Measurements from ENCODE around the gene CEP57L1.

Gene CEP57L1

GRCh38 chr6:109050012-109050411, 45.3 kb upstream of the CEP57L1 start:
- Histone ChIP-seq H3K9me2 (replicated peaks; ENCODE audit: insufficient read depth, low read length) (no peaks in the 10 kb centered on the region), H3K4me1 (ENCODE audit: low read length) (peaks cover 46% of the 10 kb centered on the region), H3K9me3 (replicated peaks; ENCODE audit: insufficient read depth, low read length) (no peaks in the 10 kb centered on the region), H3K36me3 (replicated peaks; ENCODE audit: insufficient read depth, low read length) (no peaks in the 10 kb centered on the region), H3K27ac (ENCODE audit: low read length) (no peak overlapping the region), H2AFZ (ENCODE audit: low read length) (no peak overlapping the region), H3K9ac (ENCODE audit: low read length) (no peak overlapping the region), H4K20me1 (ENCODE audit: insufficient read depth, low read length) (no peaks in the 10 kb centered on the region), H3K4me3 (ENCODE audit: low read length) (no peak overlapping the region), H3K79me2 (ENCODE audit: low read length) (peaks cover 68% of the 10 kb centered on the region), H3K27me3 (replicated peaks; ENCODE audit: insufficient read depth, low read length) (peaks cover 3% of the 10 kb centered on the region; the same call in 1 of the 2 replicates), H3F3A (ENCODE audit: insufficient read depth, low read length) (no peaks in the 10 kb centered on the region; the same call in 1 of the 2 replicates), H3K4me2 (ENCODE audit: low read depth, low read length) (no peak overlapping the region)
- no peak for DNase-seq
- TF ChIP-seq EZH2 (optimal IDR thresholded peaks at IDR 0.05; ENCODE audit: low read depth, low read length) (no peak), EZH2phosphoT487 (IDR thresholded peaks at IDR 0.05; ENCODE audit: low read length) (no peak), CTCF (IDR thresholded peaks at IDR 0.05; ENCODE audit: low read length) (no peak)

- Histone ChIP-seq H3K9me2 (replicated peaks; ENCODE audit: insufficient read depth, low read length) (no peaks in the 10 kb centered on the region), H3K9me3 (replicated peaks; ENCODE audit: insufficient read depth, low read length) (no peaks in the 10 kb centered on the region), H3K4me2 (ENCODE audit: low read depth, low read length) (no peak overlapping the region), H3K27ac (ENCODE audit: low read length) (no peak overlapping the region), H3K79me2 (ENCODE audit: low read length) (peaks cover 66% of the 10 kb centered on the region), H3K9ac (ENCODE audit: low read length) (no peak overlapping the region), H2AFZ (ENCODE audit: low read length) (no peak overlapping the region), H3K4me1 (ENCODE audit: low read length) (peaks cover 46% of the 10 kb centered on the region), H3K4me3 (ENCODE audit: low read length) (no peak overlapping the region), H3K36me3 (replicated peaks; ENCODE audit: insufficient read depth, low read length) (no peaks in the 10 kb centered on the region), H4K20me1 (ENCODE audit: insufficient read depth, low read length) (no peaks in the 10 kb centered on the region), H3F3A (ENCODE audit: insufficient read depth, low read length) (no peaks in the 10 kb centered on the region; the same call in 1 of the 2 replicates), H3K27me3 (replicated peaks; ENCODE audit: insufficient read depth, low read length) (peaks cover 3% of the 10 kb centered on the region; the same call in 1 of the 2 replicates)
- no peak for DNase-seq
- TF ChIP-seq CTCF (IDR thresholded peaks at IDR 0.05; ENCODE audit: low read length) (no peak), EZH2 (optimal IDR thresholded peaks at IDR 0.05; ENCODE audit: low read depth, low read length) (no peak), EZH2phosphoT487 (IDR thresholded peaks at IDR 0.05; ENCODE audit: low read length) (no peak)
These were observed 44.7 kb upstream of the CEP57L1 start for GRCh38 chr6:109050447-109051102.

GRCh38 chr6:109051301-109052017, 43.8 kb upstream of the CEP57L1 start:
- H3K9me3 ChIP-seq (replicated peaks; ENCODE audit: insufficient read depth, low read length) = no peaks in the 10 kb centered on the region
- H3K9me2 ChIP-seq (replicated peaks; ENCODE audit: insufficient read depth, low read length) = no peaks in the 10 kb centered on the region
- no peaks in the 10 kb centered on the region; the same call in 1 of the 2 replicates for H3F3A ChIP-seq (ENCODE audit: insufficient read depth, low read length)
- no peak for TF ChIP-seq EZH2phosphoT487 (IDR thresholded peaks at IDR 0.05; ENCODE audit: low read length)
- TF ChIP-seq CTCF (IDR thresholded peaks at IDR 0.05; ENCODE audit: low read length) = no peak
- TF ChIP-seq EZH2 (optimal IDR thresholded peaks at IDR 0.05; ENCODE audit: low read depth, low read length) = no peak
- H3K27ac ChIP-seq (ENCODE audit: low read length) = no peak overlapping the region
- peaks cover 46% of the 10 kb centered on the region for H3K4me1 ChIP-seq (ENCODE audit: low read length)
- H3K79me2 ChIP-seq (ENCODE audit: low read length) = peaks cover 73% of the 10 kb centered on the region
- H3K36me3 ChIP-seq (replicated peaks; ENCODE audit: insufficient read depth, low read length) = no peaks in the 10 kb centered on the region
- H2AFZ ChIP-seq (ENCODE audit: low read length) = no peak overlapping the region
- H3K4me3 ChIP-seq (ENCODE audit: low read length) = no peak overlapping the region
- H4K20me1 ChIP-seq (ENCODE audit: insufficient read depth, low read length) = no peaks in the 10 kb centered on the region
- H3K9ac ChIP-seq (ENCODE audit: low read length) = no peak overlapping the region
- peak overlapping the region; percentile 76; the same call in 1 of the 2 replicates for H3K4me2 ChIP-seq (ENCODE audit: low read depth, low read length)
- DNase-seq = no peak
- peaks cover 3% of the 10 kb centered on the region; the same call in 1 of the 2 replicates for H3K27me3 ChIP-seq (replicated peaks; ENCODE audit: insufficient read depth, low read length)
